CD4-positive, alpha-beta T cell treated with Interleukin-6 for 4 hours (primary cell): ENCODE data around the gene MAP4.

ENCODE experiments used
- DNase-seq: peaks from one replicate; pipeline ENCODE4 v3.0.0-alpha.2; 2020; ENCODE audit warnings: mixed read lengths

MAP4 gene

GRCh38 chr3:47825590-47825989 lies 190.6 kb downstream of the MAP4 start:
- no peak for DNase-seq

- DNase-seq = peak; percentile 81
Observed at GRCh38 chr3:47824541-47825473, 191.4 kb downstream of the MAP4 start.

DNA sequence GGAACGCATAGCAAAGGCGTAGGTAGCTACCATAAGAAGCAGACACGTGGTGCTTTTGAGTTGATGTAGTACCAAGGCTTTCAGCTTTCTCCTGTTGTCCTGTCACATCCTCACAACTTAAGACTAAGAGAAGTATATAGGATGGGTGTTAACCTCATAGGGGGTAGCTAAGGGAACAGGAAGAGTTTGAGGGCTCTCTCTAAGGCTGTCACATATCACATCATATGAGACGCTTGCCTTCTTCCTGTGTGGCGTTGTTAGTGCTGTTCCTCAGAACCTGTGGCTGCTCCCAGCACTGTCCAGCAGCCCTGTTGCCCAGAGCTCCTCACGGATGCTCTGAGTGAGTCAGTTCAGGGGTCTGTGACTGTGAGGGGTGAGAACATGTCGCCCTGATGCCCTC lies 198.6 kb downstream of the MAP4 start:
- no peak for DNase-seq

- DNase-seq = no peak
Observed at GRCh38 chr3:47813551-47814177, 202.6 kb downstream of the MAP4 start.

- no peak for DNase-seq
Observed at GRCh38 chr3:47804577-47804976, 211.6 kb downstream of the MAP4 start.

- DNase-seq = no peak
Observed at GRCh38 chr3:47803480-47804025, 212.7 kb downstream of the MAP4 start.

DNA sequence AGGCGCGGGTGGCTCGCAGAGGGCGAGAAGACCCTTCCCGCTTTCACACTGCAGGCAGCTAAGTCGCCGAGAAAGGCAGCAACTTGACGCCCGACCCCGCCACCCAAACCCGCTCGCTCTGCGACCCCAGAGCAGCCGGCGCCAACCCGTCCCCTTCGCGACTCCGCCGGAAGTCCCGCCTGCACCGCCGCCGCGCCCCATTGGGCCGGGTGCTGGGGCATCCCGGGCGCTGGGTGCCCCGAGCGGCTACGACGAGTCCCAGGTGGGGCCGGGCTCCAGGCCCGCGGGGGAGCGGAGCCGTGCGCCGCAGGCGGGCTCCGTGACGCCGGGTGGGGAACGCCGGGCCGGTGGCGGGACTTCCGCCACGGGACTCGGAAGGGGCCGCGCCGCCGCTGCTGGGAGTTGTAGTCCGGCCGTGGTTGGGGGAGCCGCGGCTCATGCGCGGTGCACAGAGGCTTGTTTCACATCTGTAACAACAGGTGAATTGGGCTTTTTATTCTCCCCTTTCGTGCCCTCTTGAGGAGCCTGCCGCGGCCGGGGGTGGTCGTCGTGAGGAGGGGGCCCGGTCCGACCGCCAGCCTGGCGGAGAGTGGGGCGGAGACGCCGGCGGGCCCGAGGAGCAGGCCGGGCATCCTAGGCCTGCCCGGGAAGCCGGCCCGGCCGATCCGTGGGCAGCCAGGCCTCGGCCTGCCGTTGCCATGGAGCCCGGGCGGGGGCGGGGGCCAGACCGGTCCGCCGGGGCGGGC lies 213.3 kb downstream of the MAP4 start, which contains the start of gene DHX30:
Gene DHX30, plus strand, starts transcription at position 405 of the 746 bp plus-strand sequence. CDS start 7,546 bp downstream, outside the sequence.
- DNase-seq = peak; percentile 87
